Stimulated activated CD4-positive, alpha-beta T cell treated with anti-CD3 and anti-CD28 coated beads, Interleukin-12 subunit alpha, Interleukin-12 subunit beta, amount 100 ng/mL, for 24 hours (primary cell): ENCODE results near the gene GJC2.
"Not testable (repeated sequence)": the region's sequence is repeated elsewhere in the genome, so short reads cannot be mapped to it uniquely, and the experiment has no call there.

ENCODE experiments used
- DNase-seq, 2 experiments: peaks; one replicate each; pipeline ENCODE4 v3.0.0-alpha.2; 2020; ENCODE audit warnings: low read depth in 2 of 2

GJC2 gene

GRCh38 chr1:228173528-228174481 lies 24.1 kb downstream of the GJC2 start:
- not testable (repeated sequence) for DNase-seq

DNA sequence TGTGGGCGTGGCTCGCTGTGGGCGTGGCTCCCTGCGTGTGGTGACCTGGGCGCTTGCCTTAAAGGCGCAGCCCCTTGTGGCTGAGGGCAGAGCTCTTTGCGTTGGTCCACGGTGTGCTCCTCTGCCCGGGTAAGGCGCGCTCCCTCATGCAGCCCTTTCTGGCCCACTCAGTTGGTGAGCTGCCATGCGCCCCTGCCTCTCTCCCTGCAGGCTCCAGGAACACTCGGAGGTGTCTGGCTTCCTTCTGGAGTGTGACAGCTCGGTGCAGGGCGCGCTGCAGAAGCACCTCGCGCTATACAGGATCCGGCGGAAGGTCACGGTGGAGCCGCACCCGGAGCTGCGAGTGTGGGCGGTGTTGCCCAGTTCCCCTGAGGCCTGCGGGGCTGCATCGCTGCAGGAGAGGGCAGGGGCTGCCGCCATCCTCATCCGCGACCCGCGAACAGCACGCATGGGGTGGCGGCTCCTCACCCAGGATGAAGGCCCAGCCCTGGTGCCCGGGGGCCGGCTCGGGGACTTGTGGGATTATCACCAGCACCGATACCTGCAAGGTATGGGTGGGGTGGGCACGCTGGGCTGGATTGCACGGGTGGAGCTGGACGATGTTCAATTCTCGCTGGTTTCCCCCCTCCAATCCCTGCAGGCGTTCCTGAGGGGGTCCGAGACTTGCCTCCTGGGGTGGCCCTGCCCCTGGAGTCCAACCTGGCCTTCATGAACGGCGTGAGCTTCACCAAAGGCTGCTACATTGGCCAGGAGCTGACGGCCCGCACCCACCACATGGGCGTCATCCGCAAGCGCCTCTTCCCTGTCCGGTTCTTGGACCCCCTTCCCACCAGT lies 25.0 kb downstream of the GJC2 start:
- DNase-seq, result no peak

DNA sequence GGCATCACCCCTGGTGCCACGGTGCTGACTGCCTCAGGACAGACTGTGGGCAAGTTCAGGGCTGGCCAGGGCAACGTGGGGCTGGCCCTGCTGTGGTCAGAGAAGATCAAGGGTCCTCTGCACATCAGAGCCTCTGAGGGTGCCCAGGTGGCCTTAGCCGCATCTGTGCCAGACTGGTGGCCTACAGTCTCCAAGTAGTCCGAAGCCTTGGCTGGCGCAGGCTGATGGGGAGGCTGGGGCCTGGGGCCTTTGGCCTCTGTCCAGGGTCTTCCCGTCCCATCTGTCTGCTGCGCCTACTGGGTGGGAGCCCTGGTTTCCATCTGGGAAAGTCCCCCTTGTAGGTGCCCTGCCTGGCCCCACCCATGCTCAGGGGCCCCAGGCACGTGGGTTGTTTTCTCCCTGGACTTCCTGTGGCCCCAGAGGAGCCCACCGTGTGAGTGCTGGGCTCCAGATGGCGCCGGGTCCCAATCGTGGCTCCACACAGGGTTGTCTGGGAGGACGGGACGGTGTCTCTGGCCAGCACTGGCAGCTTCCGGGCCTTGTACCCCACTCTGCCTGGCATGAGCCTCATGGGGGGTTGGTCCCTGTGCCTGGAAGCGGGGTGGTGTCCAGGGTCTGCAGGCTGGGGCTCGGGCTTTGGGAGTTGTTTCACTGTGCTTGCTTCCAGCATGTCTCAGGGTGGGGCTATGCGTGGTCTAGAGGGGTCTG lies 25.7 kb downstream of the GJC2 start:
- DNase-seq, result no peak

DNA sequence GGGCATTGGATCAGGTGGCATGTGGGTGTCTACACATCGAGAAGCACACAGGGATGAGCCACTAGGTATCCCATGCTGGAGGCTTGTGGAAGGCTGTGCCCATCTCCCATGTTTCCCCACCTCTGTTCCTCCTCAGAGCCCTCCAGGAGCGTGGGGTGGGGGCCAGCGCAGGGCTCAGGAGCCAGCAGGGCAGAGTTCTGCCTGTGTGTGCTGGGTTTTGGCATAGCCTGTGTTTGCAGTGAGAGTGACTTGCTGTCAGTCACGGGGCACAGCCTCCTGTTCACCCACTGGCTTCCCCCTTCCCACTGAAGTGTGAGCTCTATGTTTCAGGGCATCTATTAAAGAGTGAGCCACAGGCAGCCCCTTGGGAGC lies 26.3 kb downstream of the GJC2 start:
- DNase-seq, result no peak

DNA sequence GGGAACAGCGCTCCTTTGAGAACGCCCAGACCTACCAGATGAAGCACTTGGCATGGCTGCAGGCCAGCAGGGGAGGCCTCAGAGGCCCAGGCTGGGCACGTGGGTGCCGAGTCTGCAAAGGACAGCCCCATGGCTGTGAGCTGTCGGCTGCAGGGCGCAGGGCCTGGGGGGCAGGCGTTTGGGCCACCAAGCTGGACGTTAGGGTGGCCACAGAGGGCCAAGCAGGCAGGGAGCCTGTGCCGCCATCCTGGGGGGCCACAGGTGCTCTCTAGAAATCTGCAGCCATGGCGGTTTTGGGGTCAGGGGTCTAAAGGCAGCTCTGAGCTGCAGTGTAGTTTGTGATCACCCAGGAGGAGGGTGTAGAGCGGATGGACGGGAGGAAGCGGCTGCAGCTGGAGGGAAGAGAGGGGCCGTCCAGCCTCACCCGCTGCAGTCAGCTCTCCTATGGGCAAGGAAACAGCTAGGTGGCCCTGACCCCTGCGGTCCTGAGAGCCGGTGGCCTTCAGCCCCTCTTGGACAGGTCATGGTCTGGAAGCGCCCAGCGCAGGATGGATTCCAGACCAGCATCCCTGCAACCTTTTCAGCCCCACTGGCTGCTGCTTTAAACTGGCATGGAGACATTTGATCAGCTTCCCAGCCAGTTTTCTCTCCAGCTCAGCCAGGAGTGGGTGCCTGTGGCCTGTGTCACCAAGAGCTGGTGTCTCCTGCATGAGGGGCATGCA lies 26.9 kb downstream of the GJC2 start:
- no peak for DNase-seq

DNA sequence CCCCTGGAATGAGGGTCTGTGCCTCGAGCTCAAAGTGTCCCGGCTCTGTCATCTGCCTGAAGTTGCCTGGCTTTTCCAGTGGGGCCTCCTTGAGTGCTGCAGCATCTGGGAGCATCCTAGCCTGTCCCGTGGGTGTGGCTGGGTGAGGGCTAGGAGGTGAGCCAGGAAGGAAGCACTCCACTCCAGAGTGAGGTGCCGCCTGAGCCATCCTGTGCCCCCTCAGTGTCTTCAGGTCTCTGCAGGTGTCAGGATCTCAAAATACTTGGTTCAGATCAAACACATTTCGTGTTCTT lies 27.4 kb downstream of the GJC2 start:
- no peak for DNase-seq

GRCh38 chr1:228177721-228178710 lies 28.3 kb downstream of the GJC2 start:
- no peak for DNase-seq

- no peak for DNase-seq
These were observed 29.3 kb downstream of the GJC2 start for GRCh38 chr1:228178737-228179684.

DNA sequence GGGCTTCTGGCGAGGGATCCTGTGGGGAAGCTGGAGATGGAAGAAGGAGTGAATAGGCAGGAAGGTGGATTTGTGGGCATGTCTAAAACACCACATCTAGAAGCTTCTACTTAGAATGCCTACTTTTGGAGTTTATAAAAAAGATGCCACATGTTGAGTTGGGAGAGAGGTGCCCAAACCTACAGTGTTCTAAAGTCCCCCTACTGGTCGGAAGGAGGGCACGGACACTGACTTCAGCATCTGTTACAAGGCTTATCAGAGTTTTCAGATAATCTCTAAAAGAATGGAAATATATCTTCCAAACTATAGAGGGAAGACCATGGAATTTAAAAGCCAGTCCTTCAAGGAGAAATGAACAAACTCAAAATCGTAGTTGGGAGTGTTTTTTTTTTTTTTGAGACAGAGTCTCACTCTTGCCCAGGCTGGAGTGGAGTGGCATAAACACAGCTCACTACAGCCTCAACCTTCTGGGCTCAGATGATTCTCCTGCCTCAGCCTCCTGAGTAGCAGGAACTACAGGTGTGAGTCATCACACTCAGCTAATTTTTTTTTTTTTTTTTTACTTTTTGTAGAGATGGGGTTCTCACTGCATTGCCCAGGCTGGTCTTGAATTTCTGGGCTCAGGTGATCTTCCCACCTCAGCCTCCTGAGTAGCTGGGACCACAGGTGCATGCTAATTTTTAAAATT lies 30.7 kb downstream of the GJC2 start:
- DNase-seq, result no peak

DNA sequence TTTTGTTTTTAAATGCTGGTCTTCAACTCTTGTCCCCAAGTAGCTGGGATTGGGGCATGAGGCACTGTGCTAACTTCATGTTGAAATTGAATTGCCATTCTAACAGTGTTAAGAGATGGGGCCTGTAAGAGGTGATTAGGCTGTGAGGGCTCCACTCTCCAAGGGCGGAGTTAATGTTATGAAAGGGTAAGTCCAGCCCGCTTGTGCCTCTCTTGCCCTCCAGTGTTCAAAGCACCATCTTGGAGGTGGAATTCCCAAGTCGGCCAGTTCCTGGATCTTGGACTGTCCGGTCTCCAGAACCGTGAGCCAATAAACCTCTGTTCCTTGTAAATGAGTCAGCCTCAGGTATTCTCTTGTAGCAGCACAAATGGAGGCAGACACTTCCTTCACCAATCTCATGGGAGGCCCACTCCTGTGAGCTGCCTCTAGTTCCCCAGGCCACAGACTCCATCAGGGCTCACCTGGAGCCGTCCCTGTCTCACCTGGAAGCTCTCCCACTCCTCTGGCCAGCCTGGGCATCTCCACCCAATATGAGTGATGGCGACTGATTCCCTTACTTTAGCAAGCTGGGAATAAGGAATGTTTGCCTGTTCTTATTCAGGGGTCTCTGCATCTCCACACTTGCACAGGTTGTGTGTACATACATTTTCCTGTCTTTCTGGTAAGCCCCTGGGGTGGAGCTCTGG lies 31.4 kb downstream of the GJC2 start:
- no peak for DNase-seq

- no peak for DNase-seq
These were observed 31.9 kb downstream of the GJC2 start for GRCh38 chr1:228181645-228182034.

- no peak for DNase-seq
These were observed 32.7 kb downstream of the GJC2 start for GRCh38 chr1:228182296-228183030.

- DNase-seq, result no peak
These were observed 34.4 kb downstream of the GJC2 start for GRCh38 chr1:228184152-228184551.

GRCh38 chr1:228185641-228185965 lies 35.9 kb downstream of the GJC2 start:
- no peak for DNase-seq

DNA sequence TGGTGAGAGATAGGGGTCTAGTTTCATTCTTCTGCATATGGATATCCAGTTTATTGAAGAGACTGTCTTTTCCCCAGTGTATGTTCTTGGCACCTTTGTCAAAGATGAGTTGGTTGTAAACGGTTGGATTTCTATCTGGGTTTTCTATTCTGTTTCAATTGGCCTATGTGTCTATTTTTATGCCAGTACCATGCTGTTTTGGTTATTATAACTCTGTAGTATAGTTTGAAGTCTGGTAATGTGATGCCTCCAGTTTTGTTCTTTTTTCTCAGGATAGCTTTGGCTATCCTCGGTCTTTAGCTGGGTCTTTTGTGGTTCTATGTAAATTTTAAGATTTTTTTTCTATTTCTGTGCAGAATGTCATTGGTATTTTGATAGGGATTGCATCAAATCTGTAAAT lies 38.5 kb downstream of the GJC2 start:
- DNase-seq, result not testable (repeated sequence)

- no peak for DNase-seq
These were observed 40.5 kb downstream of the GJC2 start for GRCh38 chr1:228190182-228190581.

- no peak for DNase-seq
These were observed 41.0 kb downstream of the GJC2 start for GRCh38 chr1:228190778-228191177.

GRCh38 chr1:228194436-228194835 lies 44.7 kb downstream of the GJC2 start:
- DNase-seq, result no peak
